ENCODE measurements around the gene CXCL8. TPM values are rescaled to one million over a fixed set of nuclear protein-coding genes. Genes with fewer than 3 reads are reported as not detected.

CXCL8 gene
- polyA plus RNA-seq, 2 of the 4 experiments (the other 2 are of a cell fraction) = 4.4 to 57.2 TPM

GRCh38 chr4:73776321-73776729 lies 36.0 kb downstream of the CXCL8 start:
- FAIRE-seq = no peak
- TF ChIP-seq ZFP36 (IDR thresholded peaks at IDR 0.05; ENCODE audit: borderline replicate concordance, partially characterized antibody) = no peak
- TF ChIP-seq MYC (IDR thresholded peaks at IDR 0.05; ENCODE audit: borderline replicate concordance, low read length) = no peak
- no peak for TF ChIP-seq CEBPB (IDR thresholded peaks at IDR 0.05)
- TF ChIP-seq RARB (CRISPR knock-in tag; IDR thresholded peaks at IDR 0.05) = no peak
- no peak for TF ChIP-seq RFX5 (IDR thresholded peaks at IDR 0.05)
- TF ChIP-seq, protein P1, sequence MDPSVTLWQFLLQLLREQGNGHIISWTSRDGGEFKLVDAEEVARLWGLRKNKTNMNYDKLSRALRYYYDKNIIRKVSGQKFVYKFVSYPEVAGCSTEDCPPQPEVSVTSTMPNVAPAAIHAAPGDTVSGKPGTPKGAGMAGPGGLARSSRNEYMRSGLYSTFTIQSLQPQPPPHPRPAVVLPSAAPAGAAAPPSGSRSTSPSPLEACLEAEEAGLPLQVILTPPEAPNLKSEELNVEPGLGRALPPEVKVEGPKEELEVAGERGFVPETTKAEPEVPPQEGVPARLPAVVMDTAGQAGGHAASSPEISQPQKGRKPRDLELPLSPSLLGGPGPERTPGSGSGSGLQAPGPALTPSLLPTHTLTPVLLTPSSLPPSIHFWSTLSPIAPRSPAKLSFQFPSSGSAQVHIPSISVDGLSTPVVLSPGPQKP (IDR thresholded peaks at IDR 0.05; ENCODE audit: low read depth, low read length) = no peak
- TF ChIP-seq JUNB (IDR thresholded peaks at IDR 0.05) = no peak
- no peak for TF ChIP-seq CHD4 (IDR thresholded peaks at IDR 0.05; ENCODE audit: borderline replicate concordance)
- no peak for TF ChIP-seq BCL3 (IDR thresholded peaks at IDR 0.05)
- no peak for TF ChIP-seq FOSL2 (IDR thresholded peaks at IDR 0.05)
- no peak for TF ChIP-seq FOSL2 (CRISPR knock-in tag; IDR thresholded peaks at IDR 0.05)
- no peak for TF ChIP-seq FOSB (CRISPR knock-in tag; IDR thresholded peaks at IDR 0.05)
- no peak for TF ChIP-seq TFCP2L1 (CRISPR knock-in tag; IDR thresholded peaks at IDR 0.05)

DNA sequence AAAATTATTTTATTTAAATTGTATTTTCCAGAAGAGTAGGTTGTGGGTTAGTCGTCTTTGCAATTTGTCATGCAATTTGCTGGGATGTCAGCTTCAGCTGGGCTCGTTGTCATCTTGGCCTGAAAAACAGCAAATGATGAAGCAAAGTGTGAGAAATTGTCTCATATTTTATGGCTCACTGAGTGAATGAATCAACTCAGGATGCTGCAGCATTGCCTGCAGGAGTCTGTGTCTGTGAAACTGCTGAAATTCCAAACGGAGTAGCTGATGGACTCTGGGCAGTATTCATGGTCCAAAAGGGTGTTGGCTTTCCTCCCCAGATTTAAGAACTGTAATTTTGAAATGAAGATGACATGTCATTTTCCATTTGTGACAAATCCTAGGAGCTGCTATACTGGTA lies 37.2 kb downstream of the CXCL8 start:
- H3K4me3 ChIP-seq = no peak overlapping the region
- H3K4me1 ChIP-seq = peaks cover 23% of the 10 kb centered on the region
- no peak for DNase-seq (ENCODE audit: low read depth in 1 of 2, low spot score in 1 of 2)
- no peak overlapping the region for H3K4me2 ChIP-seq
- ChIA-PET POLR2A (no interaction called here), CTCF (no interaction called here)
- ATAC-seq = no peak
- TF ChIP-seq POLR2AphosphoS2 (conservative IDR thresholded peaks at IDR 0.05; ENCODE audit: low read length) = no peak
- TF ChIP-seq JUNB (IDR thresholded peaks at IDR 0.05) = no peak
- TF ChIP-seq BHLHE40 (IDR thresholded peaks at IDR 0.05; ENCODE audit: low read depth, low read length) = no peak
- no peak for TF ChIP-seq FOSB (CRISPR knock-in tag; IDR thresholded peaks at IDR 0.05)
- no peak for TF ChIP-seq MAX (IDR thresholded peaks at IDR 0.05)
- no peak for TF ChIP-seq RNF2 (IDR thresholded peaks at IDR 0.05; ENCODE audit: borderline replicate concordance, low read depth)
- TF ChIP-seq, protein P2, sequence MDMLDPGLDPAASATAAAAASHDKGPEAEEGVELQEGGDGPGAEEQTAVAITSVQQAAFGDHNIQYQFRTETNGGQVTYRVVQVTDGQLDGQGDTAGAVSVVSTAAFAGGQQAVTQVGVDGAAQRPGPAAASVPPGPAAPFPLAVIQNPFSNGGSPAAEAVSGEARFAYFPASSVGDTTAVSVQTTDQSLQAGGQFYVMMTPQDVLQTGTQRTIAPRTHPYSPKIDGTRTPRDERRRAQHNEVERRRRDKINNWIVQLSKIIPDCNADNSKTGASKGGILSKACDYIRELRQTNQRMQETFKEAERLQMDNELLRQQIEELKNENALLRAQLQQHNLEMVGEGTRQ (IDR thresholded peaks at IDR 0.05) = no peak
- TF ChIP-seq, protein P3, sequence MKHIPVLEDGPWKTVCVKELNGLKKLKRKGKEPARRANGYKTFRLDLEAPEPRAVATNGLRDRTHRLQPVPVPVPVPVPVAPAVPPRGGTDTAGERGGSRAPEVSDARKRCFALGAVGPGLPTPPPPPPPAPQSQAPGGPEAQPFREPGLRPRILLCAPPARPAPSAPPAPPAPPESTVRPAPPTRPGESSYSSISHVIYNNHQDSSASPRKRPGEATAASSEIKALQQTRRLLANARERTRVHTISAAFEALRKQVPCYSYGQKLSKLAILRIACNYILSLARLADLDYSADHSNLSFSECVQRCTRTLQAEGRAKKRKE (CRISPR knock-in tag; IDR thresholded peaks at IDR 0.05; ENCODE audit: low read depth) = no peak
- TF ChIP-seq GATA3 (IDR thresholded peaks at IDR 0.05; ENCODE audit: borderline replicate concordance) = no peak
- TF ChIP-seq ZSCAN20 (CRISPR knock-in tag; IDR thresholded peaks at IDR 0.05) = no peak
- FAIRE-seq = no peak
- peak overlapping the region in 1 of 2 experiments; percentile 4; a peak in 1 of 6 replicates for H3K27ac ChIP-seq
- no peaks in the 10 kb centered on the region for H3K9me3 ChIP-seq
- 30% methylated on average over 3 of the region's 3 CpGs for WGBS (ENCODE audit: missing lambda C conversion rate)

More at GRCh38 chr4:73776321-73776729, 36.0 kb downstream of the CXCL8 start:
- ChIA-PET POLR2A (interaction anchor here (0.6 kb wide), 1 partner anchor 318 kb away, joined by 3 read pairs; no protein-coding TSS in a partner anchor), CTCF (no interaction called here)
- no peak overlapping the region for H3K4me3 ChIP-seq
- peak overlapping the region; percentile 48 for H3K4me2 ChIP-seq
- H3K27ac ChIP-seq = peak overlapping the region; percentile 60 to 63; a peak in 3 of 6 replicates
- H3K4me1 ChIP-seq = peaks cover 23% of the 10 kb centered on the region
- no peak for ATAC-seq
- WGBS (ENCODE audit: missing lambda C conversion rate) = 52% methylated on average over 2 of the region's 2 CpGs
- H3K9me3 ChIP-seq = no peaks in the 10 kb centered on the region
- DNase-seq (ENCODE audit: low read depth in 1 of 2, low spot score in 1 of 2) = peak in 1 of 2 experiments; percentile 18

Measured in A549 (cell line).